PC-9 (cell line): ENCODE measurements around the gene ZNF484.

Source experiments
- EZH2 ChIP-seq: fragments of 200-600 bp; sonication (generic); IDR thresholded peaks from 2 replicates; pipeline ENCODE4 v1.8.0; 2017; ENCODE audit warnings: antibody characterized with exemption, low read depth
- TF ChIP-seq, protein P1 (sequence below): fragments of 200-600 bp; sonication (generic); conservative IDR thresholded peaks from 2 replicates; pipeline ENCODE4 v1.6.1; 2017; ENCODE audit warnings: mixed run types, antibody characterized with exemption, mild to moderate bottlenecking, moderate library complexity

GRCh38 chr9:92894711-92895362, 17.0 kb upstream of the ZNF484 start:
- TF ChIP-seq, protein P1, sequence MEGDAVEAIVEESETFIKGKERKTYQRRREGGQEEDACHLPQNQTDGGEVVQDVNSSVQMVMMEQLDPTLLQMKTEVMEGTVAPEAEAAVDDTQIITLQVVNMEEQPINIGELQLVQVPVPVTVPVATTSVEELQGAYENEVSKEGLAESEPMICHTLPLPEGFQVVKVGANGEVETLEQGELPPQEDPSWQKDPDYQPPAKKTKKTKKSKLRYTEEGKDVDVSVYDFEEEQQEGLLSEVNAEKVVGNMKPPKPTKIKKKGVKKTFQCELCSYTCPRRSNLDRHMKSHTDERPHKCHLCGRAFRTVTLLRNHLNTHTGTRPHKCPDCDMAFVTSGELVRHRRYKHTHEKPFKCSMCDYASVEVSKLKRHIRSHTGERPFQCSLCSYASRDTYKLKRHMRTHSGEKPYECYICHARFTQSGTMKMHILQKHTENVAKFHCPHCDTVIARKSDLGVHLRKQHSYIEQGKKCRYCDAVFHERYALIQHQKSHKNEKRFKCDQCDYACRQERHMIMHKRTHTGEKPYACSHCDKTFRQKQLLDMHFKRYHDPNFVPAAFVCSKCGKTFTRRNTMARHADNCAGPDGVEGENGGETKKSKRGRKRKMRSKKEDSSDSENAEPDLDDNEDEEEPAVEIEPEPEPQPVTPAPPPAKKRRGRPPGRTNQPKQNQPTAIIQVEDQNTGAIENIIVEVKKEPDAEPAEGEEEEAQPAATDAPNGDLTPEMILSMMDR = no peak
- no peak for TF ChIP-seq EZH2
